GM21717 (cell line): ENCODE measurements around the gene ARR3.
"Not testable (repeated sequence)": the region's sequence is repeated elsewhere in the genome, so short reads cannot be mapped to it uniquely, and the experiment has no call there.

Experiments
- ATAC-seq: cut with Tn5 transposase; IDR thresholded peaks from one replicate; pipeline ENCODE4 v1.9.1; 2021; ENCODE audit warnings: mild to moderate bottlenecking, moderate library complexity; ENCODE audit not compliant: unreplicated experiment

Gene ARR3

DNA sequence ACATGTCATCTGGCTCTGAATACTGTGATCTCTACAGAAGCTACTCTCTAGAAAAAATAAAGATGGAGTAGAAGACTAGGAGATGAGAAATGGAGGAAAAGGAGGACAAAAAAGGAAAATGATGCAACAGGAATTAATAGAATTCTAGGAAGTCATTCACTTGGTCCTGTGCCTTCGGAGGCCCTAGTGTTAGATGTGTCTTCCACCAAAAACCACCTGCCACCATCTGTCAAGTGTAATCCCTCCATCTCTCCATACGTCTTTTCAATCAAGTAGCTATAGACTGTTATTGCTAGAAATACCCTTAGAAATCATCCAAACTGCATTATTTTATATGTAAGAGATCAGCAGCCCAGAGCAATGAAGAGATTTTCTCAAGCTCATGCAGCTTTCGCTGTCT, 10.9 kb downstream of the ARR3 start:
- no peak for ATAC-seq

DNA sequence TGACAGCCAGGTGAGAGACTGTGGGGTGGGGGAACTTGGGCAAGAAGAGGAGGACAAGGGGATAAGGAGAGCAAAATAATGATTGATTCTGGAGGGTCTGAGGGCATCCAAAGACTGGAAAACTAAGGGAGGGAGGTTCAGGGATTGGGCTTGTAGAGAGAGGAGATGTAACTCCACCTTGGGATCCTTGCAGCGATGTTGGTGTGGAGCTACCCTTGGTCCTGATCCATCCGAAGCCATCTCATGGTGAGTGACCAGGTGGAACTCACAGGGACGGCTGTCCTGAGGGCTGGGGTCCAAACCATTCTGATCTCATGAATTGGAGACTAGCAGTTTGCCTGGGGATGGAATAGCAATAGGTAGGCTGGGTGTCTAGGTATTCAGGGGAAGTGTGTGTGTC, 12.4 kb downstream of the ARR3 start:
- no peak for ATAC-seq

DNA sequence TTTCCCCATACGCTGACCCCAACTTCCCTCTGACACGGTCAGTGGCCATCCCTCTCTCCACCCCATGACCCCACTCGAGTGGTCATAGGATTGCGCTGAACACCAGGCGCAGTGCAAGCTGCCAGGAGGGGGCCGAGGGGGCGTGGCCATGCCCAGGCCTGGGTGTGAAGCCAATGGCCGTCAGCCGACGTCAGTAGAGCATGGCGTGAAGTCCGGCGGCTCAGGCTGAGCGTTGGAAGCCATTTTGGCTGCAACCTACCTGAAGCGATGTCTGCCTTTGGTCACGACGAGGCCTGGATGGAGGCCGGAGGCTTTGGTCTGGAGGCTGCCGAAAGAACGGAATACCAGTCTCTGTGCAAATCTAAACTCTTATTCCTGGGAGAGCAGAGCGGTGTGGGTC, 13.8 kb downstream of the ARR3 start, which contains the start of gene RAB41:
TSS of gene RAB41 (plus strand) at position 222 of the 400 bp plus-strand sequence. CDS start at position 268, 46 bp downstream.
- ATAC-seq: no peak

DNA sequence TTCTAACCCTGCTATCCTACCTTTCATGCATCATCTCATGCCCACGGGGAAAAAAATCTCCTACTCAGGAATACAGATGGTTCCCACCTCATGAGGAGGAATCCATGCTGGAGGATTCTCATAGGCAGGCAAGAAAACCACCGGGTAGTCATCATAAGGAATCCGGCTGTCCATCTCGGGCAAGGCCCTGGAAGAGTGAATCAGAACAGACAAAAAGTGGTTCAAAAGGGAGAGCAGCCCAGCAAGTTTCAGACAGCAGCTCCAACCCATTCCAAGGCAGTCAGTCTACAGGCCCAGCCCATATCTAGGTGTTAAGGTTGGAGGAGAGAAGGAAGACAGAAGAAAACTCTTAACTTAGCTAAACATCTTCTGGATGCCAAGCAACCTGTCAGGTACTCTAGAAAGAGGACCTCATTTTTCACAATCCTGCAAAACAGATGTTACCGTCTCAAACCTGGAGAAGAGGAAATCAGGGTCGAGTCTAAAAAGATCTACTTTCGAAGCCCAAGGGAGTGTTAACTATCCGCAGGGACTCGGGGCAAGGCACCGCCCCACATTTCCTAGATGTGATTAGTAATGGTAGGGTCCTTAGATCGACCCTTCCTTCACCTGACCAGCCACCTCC, 21.1 kb downstream of the ARR3 start:
- ATAC-seq: no peak

DNA sequence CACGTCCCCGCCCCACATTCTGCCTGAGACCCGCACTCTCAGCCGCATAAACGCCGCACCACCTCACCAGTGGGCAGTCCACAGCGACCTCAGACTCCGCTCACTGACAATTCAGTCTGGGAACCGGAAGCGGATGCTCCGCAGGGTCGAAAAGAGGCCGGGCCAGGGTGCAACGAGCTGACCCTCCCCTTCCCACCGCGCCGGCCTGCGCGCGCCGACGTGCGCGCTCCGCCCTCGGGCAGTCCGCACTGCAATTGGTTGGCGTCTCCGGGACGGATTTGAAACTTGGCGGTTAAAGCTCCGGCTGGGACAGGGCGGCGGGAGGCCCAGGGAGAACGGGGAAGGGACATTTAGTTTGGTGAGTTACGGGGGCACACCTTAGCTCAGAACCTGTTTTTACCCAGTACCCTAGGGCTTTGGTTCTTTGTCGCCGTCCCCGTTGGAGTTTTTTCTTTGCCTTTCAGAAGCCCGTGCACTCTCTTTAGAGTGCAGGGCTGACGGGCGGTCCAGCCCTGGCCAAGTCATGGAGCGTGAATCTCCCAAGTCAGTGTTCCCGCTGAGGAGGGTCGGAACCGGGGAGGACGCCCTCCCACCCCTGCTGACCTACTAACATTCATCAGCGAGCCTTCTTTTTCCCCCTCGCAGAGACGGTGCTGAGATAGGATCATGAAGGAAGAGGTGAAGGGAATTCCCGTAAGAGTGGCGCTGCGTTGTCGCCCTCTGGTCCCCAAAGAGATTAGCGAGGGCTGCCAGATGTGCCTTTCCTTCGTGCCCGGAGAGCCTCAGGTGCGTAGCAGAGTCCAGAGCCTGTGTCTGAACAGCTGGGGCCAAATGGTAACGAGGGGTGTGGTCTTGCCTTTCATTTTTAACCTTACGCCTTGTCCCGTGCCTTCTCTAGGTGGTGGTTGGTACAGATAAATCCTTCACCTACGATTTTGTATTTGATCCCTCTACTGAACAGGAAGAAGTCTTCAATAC, 21.9 kb downstream of the ARR3 start, which contains the start of the genes KIF4A and PDZD11:
TSS of gene KIF4A (plus strand) at position 312 of the 978 bp plus-strand sequence. CDS start at position 667, 355 bp downstream.
TSS of gene PDZD11 (minus strand) at position 135 of the 978 bp plus-strand sequence. CDS start 586 bp downstream, outside the sequence.
- ATAC-seq: peak; percentile 98

DNA sequence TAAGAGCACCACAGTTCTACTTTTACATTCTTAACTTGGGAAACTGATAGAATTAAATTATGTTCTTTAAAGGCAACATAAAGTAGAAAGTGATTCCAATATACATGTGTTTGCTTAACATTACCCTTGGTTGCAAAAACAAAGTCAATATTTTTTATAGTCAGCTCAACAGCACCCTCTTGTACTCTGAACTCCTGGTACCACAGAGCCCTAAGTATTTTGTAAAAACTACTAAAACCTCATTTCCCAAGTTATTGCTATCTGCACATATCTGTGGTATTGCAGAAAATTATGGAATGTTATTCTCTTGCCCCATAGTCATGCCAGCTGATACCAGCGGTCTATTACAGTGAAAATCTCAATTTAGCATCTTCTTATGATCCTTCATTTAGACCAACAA, 24.7 kb downstream of the ARR3 start:
- ATAC-seq: no peak

DNA sequence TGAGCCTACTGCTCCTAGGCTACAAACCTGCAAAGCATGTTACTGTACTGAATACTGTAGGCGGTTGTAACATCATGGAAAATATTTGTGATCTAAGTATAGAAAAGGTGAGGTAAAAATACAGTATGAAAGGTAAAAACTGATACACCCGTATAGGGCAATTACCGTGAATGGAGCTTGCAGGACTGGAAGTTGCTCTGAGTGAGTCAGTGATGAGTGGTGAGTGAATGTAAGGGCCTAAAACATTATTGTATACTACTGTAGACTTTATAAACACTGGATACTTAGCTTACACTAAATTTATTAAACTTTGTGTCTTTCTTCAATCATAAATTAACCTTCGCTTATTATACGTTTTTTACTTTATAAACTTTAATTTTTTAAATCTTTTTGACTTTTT, 25.5 kb downstream of the ARR3 start:
- no peak for ATAC-seq

DNA sequence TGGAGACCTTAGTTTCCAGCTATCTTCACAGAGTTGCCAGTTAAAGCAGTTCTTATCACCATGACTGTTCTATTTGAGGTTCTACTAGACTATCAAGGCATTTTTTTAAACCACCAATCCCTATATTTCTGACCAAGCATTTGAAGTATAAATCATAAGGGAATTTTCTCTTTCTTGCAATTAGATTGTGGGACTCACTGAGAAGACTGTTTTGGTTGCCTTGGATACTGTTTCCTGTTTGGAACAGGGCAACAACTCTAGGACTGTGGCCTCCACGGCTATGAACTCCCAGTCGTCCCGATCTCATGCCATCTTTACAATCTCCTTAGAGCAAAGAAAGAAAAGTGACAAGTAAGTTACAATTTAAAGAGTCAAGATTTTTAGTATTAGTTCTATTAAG, 33.6 kb downstream of the ARR3 start:
- ATAC-seq: no peak

DNA sequence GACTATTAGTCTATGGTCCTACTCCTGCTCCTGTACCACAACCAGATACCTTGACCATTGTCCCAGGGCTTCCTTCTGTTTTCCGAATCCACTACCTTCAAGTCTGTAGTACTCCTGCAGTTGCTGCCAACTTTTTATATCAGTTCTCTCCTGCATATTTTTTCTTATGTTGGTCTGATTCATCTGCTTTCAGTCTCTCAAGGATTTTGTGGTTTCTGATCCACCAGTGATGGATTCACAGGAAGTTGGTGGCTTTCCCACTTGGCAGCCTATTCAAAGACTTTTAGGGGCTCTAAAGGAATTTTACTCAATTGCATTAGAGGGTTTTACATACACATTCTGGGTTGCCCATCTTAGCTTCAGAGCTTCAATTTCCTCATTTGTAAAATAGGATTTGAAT, 45.4 kb downstream of the ARR3 start:
- no peak for ATAC-seq

DNA sequence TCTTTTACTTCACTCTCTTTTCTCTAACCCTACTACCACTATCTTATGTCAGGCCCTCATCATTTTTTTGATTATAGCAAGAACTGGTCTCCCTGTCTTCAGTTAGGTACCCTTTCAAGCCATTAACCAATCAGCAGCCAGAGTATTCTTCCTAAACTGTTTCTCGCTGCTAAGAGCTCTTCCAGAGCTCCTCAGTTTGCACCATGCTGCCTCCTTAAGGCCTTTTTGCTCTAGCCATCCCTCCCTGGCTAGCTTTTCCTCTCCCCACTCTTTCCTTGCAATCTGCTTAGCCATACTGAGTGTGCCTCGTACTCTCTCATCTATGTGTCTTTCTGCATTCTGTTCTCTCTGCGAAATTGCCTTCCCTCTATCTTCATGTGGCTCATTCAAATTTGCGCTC, 54.6 kb downstream of the ARR3 start:
- ATAC-seq: no peak

DNA sequence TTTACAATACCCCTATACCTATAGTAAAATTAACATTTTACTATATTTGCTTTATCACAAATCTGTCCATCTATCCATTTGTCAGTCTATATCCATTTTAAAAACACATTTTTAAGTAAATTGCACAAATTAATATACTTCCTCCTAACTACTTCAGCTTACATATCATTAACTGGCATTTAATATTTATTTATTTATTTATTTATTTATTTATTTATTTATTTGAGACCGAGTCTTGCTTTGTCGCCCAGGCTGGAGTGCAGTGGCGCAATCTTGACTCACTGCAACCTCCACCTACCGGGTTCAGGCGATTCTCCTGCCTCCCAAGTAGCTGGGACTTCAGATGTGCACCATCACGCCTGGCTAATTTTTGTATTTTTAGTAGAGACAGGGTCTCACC, 55.5 kb downstream of the ARR3 start:
- ATAC-seq: not testable (repeated sequence)

DNA sequence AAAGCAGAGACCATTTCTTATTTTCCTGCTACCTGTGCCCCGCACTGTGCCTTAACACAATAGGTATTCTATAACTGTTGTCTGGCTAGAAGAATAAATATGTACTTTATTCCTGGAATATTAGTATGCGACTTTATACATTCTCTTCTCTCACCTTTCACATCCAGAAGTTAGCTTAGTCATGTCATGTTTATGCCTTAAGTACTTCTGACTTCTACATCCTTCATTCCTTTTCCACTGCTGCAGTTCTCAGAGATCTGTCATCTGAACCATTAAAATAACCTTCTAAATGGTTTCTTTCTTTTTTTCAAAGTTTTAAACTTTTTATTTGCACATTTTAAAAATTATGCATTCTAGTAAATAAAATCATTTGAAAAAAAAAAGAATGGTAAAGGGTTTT, 56.2 kb downstream of the ARR3 start:
- ATAC-seq: no peak

DNA sequence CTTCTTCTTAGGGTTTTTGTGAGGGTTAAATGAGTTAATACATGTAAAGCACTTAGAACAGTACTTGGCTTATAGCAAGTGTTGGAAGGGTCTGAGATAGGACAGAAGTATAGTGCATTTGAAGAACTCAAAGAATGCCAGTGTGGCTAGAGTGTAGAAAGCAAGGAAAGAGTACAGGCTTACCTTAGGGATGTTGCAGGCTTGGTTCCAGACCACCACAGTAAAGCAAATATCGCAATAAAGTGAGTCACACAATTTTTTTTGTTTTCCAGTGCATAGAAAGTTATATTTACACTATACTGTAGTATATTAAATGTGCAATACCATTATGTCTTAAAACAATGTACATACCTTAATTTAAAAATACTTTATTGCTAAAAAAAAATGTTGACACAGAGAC, 63.0 kb downstream of the ARR3 start:
- no peak for ATAC-seq
